T-cell (primary cell): Measurements from ENCODE around the gene FUZ. TPM values are rescaled to one million over a fixed set of nuclear protein-coding genes. Genes with fewer than 3 reads are reported as not detected.

ENCODE experiments used
- ATAC-seq, 4 experiments: fragments of 200-7000 bp in 3 of 4; fragments of 150-1000 bp in 1 of 4; cut with Tn5 transposase; replicated peaks in 1 of 4; 1 replicate in 3 of 4; 2 replicates in 1 of 4; pipeline ENCODE4 v1.10.0; 2021; ENCODE audit warnings: moderate library complexity in 3 of 4, mild to moderate bottlenecking in 2 of 4, moderate number of reproducible peaks in 1 of 4
- CTCF ChIA-PET, 2 donors: fragments of 300-600 bp; sonication (Branson Sonifier 250); formaldehyde crosslinking; loops; one replicate each; lab custom pipeline; 2022; ENCODE audit warnings: antibody characterized with exemption in 2 of 2; lab: Charles Lee
- POLR2A ChIA-PET, 2 donors: fragments of 300-600 bp; sonication (Branson Sonifier 250); formaldehyde crosslinking; loops; one replicate each; lab custom pipeline; 2022; ENCODE audit warnings: antibody characterized with exemption in 2 of 2; lab: Charles Lee
- DNase-seq, 35 experiments: peaks; one replicate each; pipeline versions ENCODE4 v3.0.0 to v3.0.0-alpha.2; 2013 to 2023
- H3K27ac ChIP-seq: one replicate; pipeline ENCODE4 v1.5.1; 2013; ENCODE audit warnings: low read length
- H3K27me3 ChIP-seq, 2 experiments: replicated peaks in 1 of 2; 1 replicate in 1 of 2; 2 replicates in 1 of 2; pipeline versions ENCODE4 v1.6.1 to v1.7.0; 2013; ENCODE audit warnings: low read length in 1 of 2, mixed read lengths in 1 of 2; ENCODE audit not compliant: control insufficient read depth in 2 of 2, insufficient read depth in 2 of 2; ENCODE audit errors: extremely low read depth in 1 of 2
- H3K36me3 ChIP-seq, 2 donors: 1 replicate in 1 of 2; 2 replicates in 1 of 2; pipeline versions ENCODE4 v1.6.1 to v1.7.0; 2013; ENCODE audit warnings: low read length in 1 of 2; ENCODE audit not compliant: control insufficient read depth in 2 of 2, insufficient read depth in 1 of 2; ENCODE audit errors: extremely low read depth in 1 of 2
- H3K4me1 ChIP-seq, 2 experiments: 1 replicate in 1 of 2; 2 replicates in 1 of 2; pipeline versions ENCODE4 v1.6.1 to v1.7.0; 2013; ENCODE audit warnings: low read length in 2 of 2, mixed read lengths in 1 of 2; ENCODE audit not compliant: insufficient read depth in 2 of 2, control insufficient read depth in 1 of 2; ENCODE audit errors: extremely low read depth in 1 of 2
- H3K4me3 ChIP-seq, 2 donors: 1 replicate in 1 of 2; 2 replicates in 1 of 2; pipeline versions ENCODE4 v1.5.1 to v1.7.0; 2013; ENCODE audit warnings: mild to moderate bottlenecking in 2 of 2, low read length in 1 of 2, moderate library complexity in 1 of 2; ENCODE audit not compliant: control insufficient read depth in 1 of 2; ENCODE audit errors: extremely low read depth in 1 of 2
- H3K9me3 ChIP-seq: 2 replicates; pipeline ENCODE4 v1.7.0; 2013
- H3K27ac Mint-ChIP-seq, 2 donors: one replicate each; pipeline ENCODE4 v1.8.0; 2020 to 2021; ENCODE audit warnings: mild to moderate bottlenecking in 2 of 2, mixed read lengths in 2 of 2
- H3K27me3 Mint-ChIP-seq, 2 donors: one replicate each; pipeline ENCODE4 v1.8.0; 2021 to 2022; ENCODE audit warnings: mixed read lengths in 2 of 2
- H3K36me3 Mint-ChIP-seq: one replicate; pipeline ENCODE4 v1.8.0; 2021; ENCODE audit warnings: mixed read lengths
- H3K4me1 Mint-ChIP-seq, 3 donors: one replicate each; pipeline ENCODE4 v1.8.0; 2020 to 2022; ENCODE audit warnings: mixed read lengths in 3 of 3, mild to moderate bottlenecking in 1 of 3
- H3K4me3 Mint-ChIP-seq, 3 donors: one replicate each; pipeline ENCODE4 v1.8.0; 2020 to 2022; ENCODE audit warnings: mild to moderate bottlenecking in 3 of 3, mixed read lengths in 3 of 3, moderate library complexity in 3 of 3
- H3K9me3 Mint-ChIP-seq, 3 donors: one replicate each; pipeline ENCODE4 v1.8.0; 2020 to 2022; ENCODE audit warnings: mixed read lengths in 3 of 3
- WGBS: methylation state at CpG from one replicate; pipeline ENCODE4 v1.1.5; 2013; ENCODE audit warnings: missing lambda C conversion rate; ENCODE audit not compliant: insufficient coverage; 5-methylcytosine and 5-hydroxymethylcytosine counted together
- total RNA-seq, 35 experiments: library from RNA in 6 of 35; stranded (reverse) in 6 of 35; fragments of 120-200 nt in 1 of 35; gene quantifications; one replicate each; pipeline versions ENCODE4 v1.2.1 to v1.2.4 and lab custom pipeline; 2013 to 2026

Gene FUZ
- total RNA-seq, 5 donors from 2014 or later (not counting 1 experiment from before 2014, with no cell fraction given): 12.8 to 31.2 (median 23.7) TPM

- CTCF ChIA-PET: no interaction called here
- H3K27ac ChIP-seq: no peak overlapping the region
- peaks cover 0 to 10% of the 10 kb centered on the region in 2 experiments for H3K4me1 ChIP-seq
- no peak for ATAC-seq
- H3K36me3 ChIP-seq: peaks cover 29 to 65% of the 10 kb centered on the region in 2 donors
- POLR2A ChIA-PET: interaction anchor here in 1 of 2 donors (1.0 kb wide), 1 partner anchor 69 kb away, joined by 5 read pairs; the partner anchor contains the start of genes ATF5 and NUP62
- H3K9me3 ChIP-seq: no peaks in the 10 kb centered on the region
- no peaks in the 10 kb centered on the region for H3K27me3 ChIP-seq
- H3K4me3 ChIP-seq: no peak overlapping the region
- H3K27ac Mint-ChIP-seq: no peak overlapping the region
- no peak for DNase-seq
- H3K4me3 Mint-ChIP-seq: no peak overlapping the region
- peaks cover 0 to 13% (median 11%) of the 10 kb centered on the region in 3 donors for H3K4me1 Mint-ChIP-seq
- peaks cover 27% of the 10 kb centered on the region for H3K36me3 Mint-ChIP-seq
- no peaks in the 10 kb centered on the region for H3K9me3 Mint-ChIP-seq
- no peaks in the 10 kb centered on the region for H3K27me3 Mint-ChIP-seq
- WGBS: 90% methylated on average over 20 of the region's 22 CpGs
Measured at GRCh38 chr19:49859682-49860335, 46.7 kb upstream of the FUZ start.

GRCh38 chr19:49858088-49858985 lies 45.2 kb upstream of the FUZ start:
- POLR2A ChIA-PET: interaction anchor here in 1 of 2 donors (1.0 kb wide), 1 partner anchor 70 kb away, joined by 5 read pairs; the partner anchor contains the start of genes ATF5 and NUP62
- peaks cover 16% of the 10 kb centered on the region for H3K36me3 Mint-ChIP-seq
- WGBS: 93% methylated on average over 26 of the region's 37 CpGs
- no peaks in the 10 kb centered on the region for H3K9me3 Mint-ChIP-seq
- H3K4me1 ChIP-seq: peaks cover 0 to 6% of the 10 kb centered on the region in 2 experiments
- H3K27me3 ChIP-seq: no peaks in the 10 kb centered on the region
- H3K36me3 ChIP-seq: peaks cover 30 to 52% of the 10 kb centered on the region in 2 donors
- H3K4me1 Mint-ChIP-seq: peaks cover 0 to 9% (median 6%) of the 10 kb centered on the region in 3 donors
- CTCF ChIA-PET: no interaction called here
- H3K27me3 Mint-ChIP-seq: no peaks in the 10 kb centered on the region
- DNase-seq (no peak), ATAC-seq (no peak)
- no peaks in the 10 kb centered on the region for H3K9me3 ChIP-seq
- no peak overlapping the region for H3K27ac ChIP-seq
- no peak overlapping the region for H3K4me3 ChIP-seq
- no peak overlapping the region for H3K4me3 Mint-ChIP-seq
- no peak overlapping the region for H3K27ac Mint-ChIP-seq

- peaks cover 30 to 51% of the 10 kb centered on the region in 2 donors for H3K36me3 ChIP-seq
- H3K27me3 ChIP-seq: no peaks in the 10 kb centered on the region
- H3K27ac Mint-ChIP-seq: no peak overlapping the region
- H3K27me3 Mint-ChIP-seq: no peaks in the 10 kb centered on the region
- ATAC-seq (no peak), DNase-seq (no peak)
- no peaks in the 10 kb centered on the region for H3K9me3 Mint-ChIP-seq
- no peak overlapping the region for H3K4me3 ChIP-seq
- H3K27ac ChIP-seq: no peak overlapping the region
- peaks cover 13% of the 10 kb centered on the region for H3K36me3 Mint-ChIP-seq
- H3K4me1 Mint-ChIP-seq: peaks cover under 1 to 11% (median 9%) of the 10 kb centered on the region in 3 donors
- POLR2A ChIA-PET: no interaction called here
- CTCF ChIA-PET: no interaction called here
- H3K4me3 Mint-ChIP-seq: no peak overlapping the region
- WGBS: 82% methylated on average over 2 of the region's 5 CpGs
- peaks cover 1 to 12% of the 10 kb centered on the region in 2 experiments for H3K4me1 ChIP-seq
- no peaks in the 10 kb centered on the region for H3K9me3 ChIP-seq
Measured at GRCh38 chr19:49857838-49858087, 44.7 kb upstream of the FUZ start.

- Histone ChIP-seq H3K9me3 (no peaks in the 10 kb centered on the region), H3K27ac (no peak overlapping the region), H3K4me3 (no peak overlapping the region), H3K27me3 (no peaks in the 10 kb centered on the region), H3K36me3 (peaks cover 30 to 46% of the 10 kb centered on the region in 2 donors), H3K4me1 (peaks cover 6 to 17% of the 10 kb centered on the region in 2 experiments)
- Mint-ChIP-seq H3K4me3 (no peak overlapping the region), H3K9me3 (no peaks in the 10 kb centered on the region), H3K4me1 (peaks cover 6 to 16% (median 15%) of the 10 kb centered on the region in 3 donors), H3K27me3 (no peaks in the 10 kb centered on the region), H3K27ac (no peak overlapping the region), H3K36me3 (peaks cover 13% of the 10 kb centered on the region)
- CTCF ChIA-PET: no interaction called here
- 97% methylated on average over 22 of the region's 26 CpGs for WGBS
- ATAC-seq (no peak), DNase-seq (no peak)
- POLR2A ChIA-PET: no interaction called here
Measured at GRCh38 chr19:49857061-49857837, 44.2 kb upstream of the FUZ start.

- DNase-seq (no peak), ATAC-seq (no peak)
- H3K4me1 Mint-ChIP-seq: peaks cover 10 to 20% (median 19%) of the 10 kb centered on the region in 3 donors
- WGBS: 92% methylated on average over 17 of the region's 18 CpGs
- H3K36me3 ChIP-seq: peaks cover 30 to 41% of the 10 kb centered on the region in 2 donors
- no peak overlapping the region for H3K4me3 ChIP-seq
- H3K36me3 Mint-ChIP-seq: peaks cover 10% of the 10 kb centered on the region
- peaks cover 10 to 23% of the 10 kb centered on the region in 2 experiments for H3K4me1 ChIP-seq
- POLR2A ChIA-PET: no interaction called here
- H3K27ac ChIP-seq: no peak overlapping the region
- no peak overlapping the region for H3K4me3 Mint-ChIP-seq
- H3K27me3 ChIP-seq: no peaks in the 10 kb centered on the region
- no peaks in the 10 kb centered on the region for H3K9me3 Mint-ChIP-seq
- CTCF ChIA-PET: no interaction called here
- H3K27me3 Mint-ChIP-seq: no peaks in the 10 kb centered on the region
- no peaks in the 10 kb centered on the region for H3K9me3 ChIP-seq
- H3K27ac Mint-ChIP-seq: no peak overlapping the region
Measured at GRCh38 chr19:49856574-49857021, 43.5 kb upstream of the FUZ start.
